GM18909 (cell line): ENCODE data around the gene EARS2.
"Not testable (repeated sequence)": the region's sequence is repeated elsewhere in the genome, so short reads cannot be mapped to it uniquely, and the experiment has no call there.

ENCODE experiments used
- ATAC-seq: cut with Tn5 transposase; IDR thresholded peaks from one replicate; pipeline ENCODE4 v1.9.1; 2021; ENCODE audit warnings: mild to moderate bottlenecking; ENCODE audit not compliant: unreplicated experiment, poor library complexity

Gene EARS2

DNA sequence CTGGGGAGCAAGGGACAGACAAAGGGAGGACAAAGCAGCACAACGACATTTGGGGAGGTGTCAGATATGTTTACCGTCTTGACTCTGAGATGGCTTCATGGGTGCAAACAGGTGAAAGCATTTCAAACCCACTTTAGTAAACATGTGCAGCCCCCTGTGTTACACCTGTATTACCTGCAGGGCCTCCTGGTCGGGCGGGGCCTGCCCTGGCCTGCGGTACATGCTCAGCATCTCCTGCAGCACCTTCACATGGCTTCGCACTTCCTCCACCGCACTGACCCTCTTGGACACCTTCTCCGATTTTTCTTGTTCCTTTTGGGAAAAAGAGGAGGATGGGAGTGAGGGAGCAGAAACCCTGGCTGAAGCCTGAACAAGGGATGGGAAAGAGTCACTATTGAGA lies 71.3 kb downstream of the EARS2 start:
- no peak for ATAC-seq

DNA sequence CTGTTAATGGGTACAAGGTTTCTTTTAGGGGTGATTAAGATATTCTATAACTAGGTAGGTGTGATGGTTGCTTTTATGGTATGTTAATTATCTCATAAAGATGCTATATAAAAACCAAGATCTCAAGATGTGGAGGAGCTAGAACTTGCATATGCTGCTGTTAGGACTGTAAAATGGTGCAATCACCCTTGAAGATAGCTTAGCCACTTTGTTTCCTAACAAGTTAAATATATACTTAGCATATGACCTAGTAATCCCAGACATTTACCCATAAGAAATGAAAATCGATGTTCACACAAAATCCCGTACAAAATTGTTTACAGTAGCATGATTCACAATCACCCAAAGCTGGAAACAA lies 71.9 kb downstream of the EARS2 start:
- no peak for ATAC-seq

DNA sequence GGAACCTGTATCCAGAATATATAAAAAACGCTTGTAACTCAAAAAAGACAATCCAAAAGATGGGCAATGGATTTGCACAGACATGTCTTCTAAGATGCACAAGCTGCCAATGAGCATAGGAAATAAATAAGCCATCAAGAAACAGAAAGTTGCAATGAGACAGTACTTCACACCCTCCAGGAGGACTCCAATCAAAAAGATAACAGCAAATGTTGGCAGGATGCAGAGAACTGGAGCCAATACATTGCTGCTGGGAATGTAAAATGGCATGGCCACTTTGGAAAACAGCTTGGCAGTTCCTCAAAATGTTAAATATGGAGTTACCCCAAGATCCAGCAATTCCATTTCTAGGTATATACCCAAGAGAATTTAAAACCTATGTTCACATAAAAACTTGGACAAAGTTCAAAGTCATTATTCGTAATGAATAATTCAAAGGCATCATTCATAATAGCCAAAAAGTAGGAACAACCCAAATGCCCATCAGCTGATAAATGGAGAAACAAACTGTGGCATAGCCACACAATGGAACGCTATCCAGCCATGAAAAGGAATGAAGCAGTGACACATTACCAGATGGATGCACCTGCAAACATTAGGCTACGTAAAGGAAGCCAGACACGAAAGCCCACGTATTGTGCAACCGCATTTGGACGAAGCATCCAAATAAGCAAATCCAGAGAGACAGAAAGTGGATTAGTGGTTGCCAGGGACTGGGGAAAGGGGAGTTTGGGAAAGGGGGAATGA lies 72.5 kb downstream of the EARS2 start:
- ATAC-seq: no peak

DNA sequence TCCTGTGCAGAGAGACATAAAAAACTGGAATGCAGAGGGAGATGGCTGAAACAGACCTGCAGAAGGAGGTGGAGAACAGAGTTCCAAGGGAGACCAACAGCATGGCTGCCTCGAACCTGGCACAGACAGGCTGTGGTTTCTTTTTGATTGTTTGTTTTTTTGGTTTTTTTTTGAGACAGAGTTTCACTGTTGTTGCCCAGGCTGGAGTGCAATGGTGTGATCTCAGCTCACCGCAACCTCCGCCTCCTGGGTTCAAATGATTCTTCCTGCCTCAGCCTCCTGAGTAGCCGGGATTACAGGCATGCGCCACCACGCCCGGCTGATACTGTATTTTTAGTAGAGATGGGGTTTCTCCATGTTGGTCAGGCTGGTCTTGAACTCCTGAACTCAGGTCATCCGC lies 73.7 kb downstream of the EARS2 start:
- not testable (repeated sequence) for ATAC-seq

DNA sequence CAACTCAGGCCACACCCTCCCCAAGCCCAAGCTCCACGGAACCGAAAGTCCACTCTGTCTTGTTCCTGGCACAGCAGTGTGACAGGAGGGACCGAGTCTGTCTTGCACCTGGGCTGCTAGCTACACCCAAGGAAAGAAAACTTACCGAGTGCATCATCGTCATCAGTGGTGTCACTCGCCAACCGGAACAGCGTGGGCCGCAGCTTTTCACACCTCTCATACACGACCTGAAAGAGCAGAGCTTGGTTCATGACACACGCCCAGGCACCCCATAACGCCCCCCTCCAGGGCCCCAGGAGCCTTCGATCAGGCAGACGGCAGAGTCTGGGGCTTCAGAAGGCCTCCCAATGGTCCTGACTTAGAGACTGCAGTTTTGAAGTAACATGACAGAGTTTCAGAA lies 74.4 kb downstream of the EARS2 start:
- no peak for ATAC-seq

DNA sequence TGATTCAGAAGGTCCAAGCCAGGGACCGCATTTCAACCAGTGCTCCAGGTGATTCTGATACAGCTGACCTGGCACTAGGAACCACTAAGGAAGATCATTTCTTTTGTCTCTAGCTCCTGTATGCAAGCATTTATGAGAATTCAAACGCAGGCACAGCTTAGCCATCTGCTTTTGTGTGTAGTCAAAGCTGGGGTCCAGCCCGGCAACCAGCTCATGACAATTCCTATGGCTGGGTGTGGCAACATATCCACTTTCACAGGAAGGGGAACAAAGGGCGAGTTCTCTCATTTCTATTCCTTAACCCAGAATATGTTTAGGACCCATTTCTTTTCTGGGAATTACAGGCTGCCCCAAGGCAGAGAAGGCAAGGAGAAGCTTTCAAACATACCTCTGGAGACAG lies 76.9 kb downstream of the EARS2 start:
- no peak for ATAC-seq

DNA sequence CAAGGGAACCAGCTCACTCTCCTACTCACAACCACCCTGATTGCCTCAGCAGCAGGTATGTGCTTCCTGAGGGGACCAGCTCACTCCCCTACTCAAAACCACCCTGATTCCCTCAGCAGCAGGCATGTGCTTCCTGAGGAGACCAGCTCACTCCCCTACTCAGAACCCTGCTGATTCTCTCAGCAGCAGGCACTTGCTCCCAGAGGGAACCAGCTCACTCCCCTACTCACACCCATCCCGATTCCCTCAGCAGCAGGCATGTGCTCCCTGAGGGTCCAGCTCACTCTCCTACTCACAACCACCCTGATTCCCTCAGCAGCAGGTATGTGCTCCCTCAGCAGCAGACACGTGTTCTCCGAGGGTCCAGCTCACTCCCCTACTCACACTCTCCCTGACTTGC lies 78.0 kb downstream of the EARS2 start:
- no peak for ATAC-seq

DNA sequence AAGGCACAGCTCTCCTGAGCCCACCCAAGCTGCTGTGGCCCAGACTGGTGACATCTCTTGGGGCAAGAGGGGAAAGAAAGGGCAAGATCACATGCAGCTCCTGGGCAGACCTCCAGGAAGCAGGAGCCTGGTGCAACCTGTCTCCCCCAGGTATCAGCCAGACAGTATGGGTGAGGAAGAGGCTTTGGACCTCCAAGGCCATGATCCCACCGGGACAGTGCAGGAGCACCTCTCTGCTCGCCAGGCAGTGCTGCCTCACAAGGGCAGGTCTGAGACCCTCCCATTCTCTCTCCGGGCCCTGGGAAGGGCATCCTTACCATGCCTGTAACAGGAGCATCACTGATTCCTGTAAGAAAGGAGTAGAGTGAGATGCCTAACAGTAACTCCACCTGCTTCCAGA lies 78.6 kb downstream of the EARS2 start:
- ATAC-seq: no peak

DNA sequence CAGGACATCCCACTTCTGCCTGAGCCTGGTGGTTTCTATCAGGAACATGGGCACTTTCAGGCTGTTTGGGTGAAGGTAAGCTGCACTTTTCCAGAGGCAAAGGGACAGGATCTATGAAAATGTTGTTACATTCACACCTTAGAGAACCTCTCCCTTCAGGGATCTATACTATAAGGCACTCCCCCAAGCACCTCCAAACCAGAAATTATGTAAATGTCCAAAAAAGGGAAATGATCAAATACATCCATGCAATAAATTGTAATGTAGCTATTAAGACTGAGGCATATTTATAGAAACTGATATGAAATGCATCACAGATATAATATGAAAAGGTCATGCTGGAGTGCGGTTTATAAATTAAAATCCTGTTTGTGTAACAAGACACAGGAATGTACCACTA lies 80.9 kb downstream of the EARS2 start:
- no peak for ATAC-seq
